Tongue (tissue), 2 donors: ENCODE results near the gene PF4V1. TPM values are rescaled to one million over a fixed set of nuclear protein-coding genes. Genes with fewer than 3 reads are reported as not detected.
A peak's percentile ranks its signal among the peaks of the same experiment; 100 is the strongest.
"Not testable (repeated sequence)": the region's sequence is repeated elsewhere in the genome, so short reads cannot be mapped to it uniquely, and the experiment has no call there.

Experiments
- DNase-seq: peaks from one replicate; pipeline ENCODE4 v3.0.0-alpha.2; 2015
- total RNA-seq: library from RNA; depleted of rRNA; stranded (reverse); fragments of >200 nt; gene quantifications from one replicate; pipeline ENCODE4 v1.2.3, GENCODE V29; 2014

The PF4V1 gene
- total RNA-seq, 1 donor from 2014 or later: not detected

DNA sequence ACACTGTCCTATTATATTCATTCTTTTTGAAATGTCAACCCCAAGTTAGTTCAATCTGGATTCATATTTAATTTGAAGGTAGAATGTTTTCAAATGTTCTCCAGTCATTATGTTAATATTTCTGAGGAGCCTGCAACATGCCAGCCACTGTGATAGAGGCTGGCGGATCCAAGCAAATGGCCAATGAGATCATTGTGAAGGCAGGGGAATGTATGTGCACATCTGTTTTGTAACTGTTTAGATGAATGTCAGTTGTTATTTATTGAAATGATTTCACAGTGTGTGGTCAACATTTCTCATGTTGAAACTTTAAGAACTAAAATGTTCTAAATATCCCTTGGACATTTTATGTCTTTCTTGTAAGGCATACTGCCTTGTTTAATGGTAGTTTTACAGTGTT, 17.7 kb downstream of the PF4V1 start:
- no peak for DNase-seq

DNA sequence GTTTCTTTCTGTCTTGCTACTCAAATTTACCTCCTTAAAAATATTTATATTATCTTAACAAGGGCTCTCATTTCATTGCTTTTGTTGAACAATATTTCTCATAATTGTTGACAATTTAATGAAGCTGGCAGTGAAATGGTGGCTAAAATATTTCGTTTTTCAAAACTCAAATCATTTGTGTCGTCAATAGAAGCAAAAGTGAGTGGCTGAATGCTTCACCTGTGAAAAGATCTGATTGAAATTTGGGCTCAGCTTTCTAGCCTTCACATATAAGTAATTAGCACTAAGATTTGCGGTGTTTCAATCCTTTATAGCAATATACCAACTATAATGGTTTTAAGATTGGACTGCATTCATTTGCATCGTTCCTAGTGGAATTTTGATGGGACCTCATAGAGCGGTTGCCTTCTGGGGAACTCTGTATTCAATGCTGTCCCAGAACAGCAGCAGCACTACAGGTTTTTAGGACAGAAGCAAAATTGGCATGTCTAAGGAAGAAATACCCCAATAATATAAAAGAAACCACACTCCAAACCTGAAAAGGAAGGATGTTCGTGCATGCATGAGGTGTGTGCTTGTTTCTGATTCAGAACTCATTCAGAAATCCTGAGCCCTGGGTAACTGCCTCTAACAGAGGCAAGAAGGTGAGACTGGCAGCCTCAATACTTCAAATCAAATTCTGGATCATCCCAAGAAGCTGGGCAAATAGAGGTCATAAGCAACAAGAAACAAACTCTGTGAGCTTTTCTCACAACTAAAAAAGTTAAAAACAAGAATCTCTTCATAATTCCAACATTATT, 18.6 kb downstream of the PF4V1 start:
- DNase-seq: no peak

DNA sequence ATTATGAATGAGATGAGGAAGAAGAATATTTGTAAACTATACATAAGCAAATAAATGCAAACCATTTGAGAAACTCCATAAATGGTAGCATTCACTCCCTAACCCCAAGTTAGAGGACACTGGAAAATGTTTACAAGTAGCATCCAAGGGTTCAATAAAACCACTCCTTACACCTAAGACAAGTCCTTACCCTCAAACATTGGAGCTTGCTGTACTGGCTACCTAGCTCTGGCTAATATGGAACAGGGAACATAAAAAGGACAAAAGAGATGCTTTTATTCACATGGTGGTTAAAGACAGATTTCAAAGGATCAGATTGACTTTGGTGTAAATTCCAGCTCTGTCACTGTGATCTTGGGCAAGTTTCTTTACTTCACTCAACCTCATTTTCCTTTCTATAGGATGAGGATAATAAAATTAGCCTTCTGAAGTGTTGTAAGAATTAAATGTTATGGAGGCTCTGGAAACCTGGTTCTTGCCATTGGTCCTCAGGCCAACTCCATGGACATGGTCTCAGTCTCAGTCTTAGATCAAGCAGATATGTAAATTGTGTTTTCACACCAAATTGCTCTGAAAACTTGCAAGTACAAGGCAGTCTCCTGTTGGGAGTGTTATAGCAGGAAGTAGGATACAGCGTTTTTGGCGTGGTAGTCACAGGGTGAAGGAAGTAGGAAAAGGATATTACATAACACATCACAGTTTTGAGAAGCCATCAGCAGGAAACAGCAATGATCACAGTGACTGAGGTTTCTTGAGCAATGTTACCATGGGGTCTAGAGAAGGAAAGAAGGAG, 19.4 kb downstream of the PF4V1 start:
- DNase-seq: no peak

DNA sequence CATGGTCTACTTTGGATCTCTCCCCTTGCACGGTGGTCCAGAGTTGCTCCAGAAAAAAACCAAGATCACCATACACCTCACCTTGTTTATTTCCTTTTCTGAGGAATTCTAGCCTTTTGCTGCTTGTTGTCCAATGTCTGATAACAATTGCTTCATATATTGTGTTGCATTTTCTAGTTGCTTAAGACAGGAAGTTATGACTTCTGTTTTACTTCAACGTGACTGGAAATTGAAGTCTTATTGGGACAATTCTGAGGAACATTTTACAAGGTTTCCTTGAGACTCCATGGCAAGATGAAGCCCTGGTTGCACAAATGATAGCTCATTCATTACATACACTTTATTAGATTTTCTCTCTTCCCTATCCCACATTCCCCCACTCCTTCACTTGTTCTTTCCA, 21.3 kb downstream of the PF4V1 start:
- DNase-seq: no peak

DNA sequence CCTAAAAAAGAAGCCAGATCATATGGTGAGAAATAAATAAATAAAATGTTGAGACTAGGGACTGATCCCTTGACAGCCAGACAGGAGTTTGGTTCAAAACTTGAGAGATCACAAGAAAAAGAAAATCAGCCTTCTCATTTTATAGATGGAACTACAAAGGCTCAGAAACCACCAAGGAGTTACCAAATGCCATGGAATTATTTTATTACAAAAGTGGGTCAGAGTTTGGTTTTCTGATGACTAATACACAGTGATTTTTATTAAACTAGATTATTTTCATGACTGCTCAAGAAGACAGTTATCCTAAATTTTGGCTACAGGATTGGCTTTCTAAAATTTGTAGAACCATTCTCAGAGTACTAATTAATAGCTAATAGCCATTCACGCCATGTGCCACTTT, 22.3 kb downstream of the PF4V1 start:
- no peak for DNase-seq

DNA sequence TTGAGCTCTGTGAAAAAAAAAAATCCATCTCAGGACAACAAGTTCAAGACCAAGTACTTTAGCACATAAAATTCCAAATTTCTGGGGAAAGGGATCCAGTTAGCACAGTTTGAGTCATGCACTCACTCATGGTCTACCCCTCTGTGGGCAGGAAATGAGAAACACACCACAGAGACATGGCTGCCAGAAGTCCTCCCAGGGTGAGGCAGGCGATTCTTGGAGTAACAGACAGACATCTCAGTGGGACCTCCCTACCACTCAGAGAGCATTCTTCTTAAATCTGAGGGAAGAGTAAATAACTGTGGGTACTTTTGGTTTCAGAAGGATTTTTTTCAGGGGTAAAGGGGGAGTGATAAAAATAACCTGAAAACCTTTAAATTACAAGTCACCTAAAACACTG, 30.2 kb downstream of the PF4V1 start:
- no peak for DNase-seq

DNA sequence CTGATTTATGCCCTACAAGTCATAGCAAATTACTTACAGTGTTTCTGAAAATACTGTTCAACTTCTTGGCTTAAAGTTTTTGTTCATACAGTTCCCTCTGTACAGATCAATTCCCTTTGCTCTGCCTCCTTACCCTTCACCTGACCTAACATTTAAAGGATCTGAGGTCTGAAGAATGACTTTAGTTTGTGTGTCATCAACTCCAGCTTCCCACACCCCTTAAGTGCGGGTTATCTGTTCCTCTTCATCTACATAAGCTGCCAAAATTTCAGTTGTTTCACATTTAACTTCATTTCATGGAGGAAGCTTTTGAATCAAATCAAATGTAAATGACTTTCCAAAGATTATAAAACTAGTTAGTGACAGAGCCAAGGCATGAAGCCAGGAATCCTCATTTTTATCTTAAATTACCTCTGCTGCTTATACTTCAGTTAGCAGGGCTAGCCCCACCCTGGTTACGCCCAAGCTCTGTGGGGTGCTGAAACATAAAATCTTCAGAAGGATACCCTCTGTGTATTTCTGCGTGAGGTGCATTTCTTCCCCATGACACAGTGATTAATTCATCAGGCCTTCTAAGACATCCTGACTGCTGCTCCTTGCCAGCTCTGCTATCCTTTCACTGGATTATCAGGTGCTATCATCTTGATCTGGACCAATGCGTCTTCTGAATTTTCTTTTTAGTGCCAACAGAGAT, 32.6 kb downstream of the PF4V1 start:
- no peak for DNase-seq

DNA sequence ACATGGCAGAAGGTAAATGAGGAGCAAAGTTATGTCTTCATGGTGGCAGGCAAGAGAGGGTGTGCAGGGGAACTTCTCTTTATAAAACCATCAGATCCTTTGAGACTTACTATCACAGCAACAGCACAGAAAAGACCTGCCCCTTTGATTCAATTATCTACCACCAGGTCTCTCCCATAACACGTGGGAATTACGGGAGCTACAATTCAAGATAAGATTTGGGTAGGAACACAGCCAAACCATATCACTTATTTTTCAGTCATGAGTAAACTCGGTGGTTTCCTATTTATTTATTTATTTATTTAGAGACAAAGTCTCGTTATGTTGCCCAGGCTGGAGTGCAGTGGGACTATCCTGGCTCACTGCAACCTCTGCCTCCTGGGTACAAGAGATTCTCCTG, 38.2 kb downstream of the PF4V1 start:
- no peak for DNase-seq

DNA sequence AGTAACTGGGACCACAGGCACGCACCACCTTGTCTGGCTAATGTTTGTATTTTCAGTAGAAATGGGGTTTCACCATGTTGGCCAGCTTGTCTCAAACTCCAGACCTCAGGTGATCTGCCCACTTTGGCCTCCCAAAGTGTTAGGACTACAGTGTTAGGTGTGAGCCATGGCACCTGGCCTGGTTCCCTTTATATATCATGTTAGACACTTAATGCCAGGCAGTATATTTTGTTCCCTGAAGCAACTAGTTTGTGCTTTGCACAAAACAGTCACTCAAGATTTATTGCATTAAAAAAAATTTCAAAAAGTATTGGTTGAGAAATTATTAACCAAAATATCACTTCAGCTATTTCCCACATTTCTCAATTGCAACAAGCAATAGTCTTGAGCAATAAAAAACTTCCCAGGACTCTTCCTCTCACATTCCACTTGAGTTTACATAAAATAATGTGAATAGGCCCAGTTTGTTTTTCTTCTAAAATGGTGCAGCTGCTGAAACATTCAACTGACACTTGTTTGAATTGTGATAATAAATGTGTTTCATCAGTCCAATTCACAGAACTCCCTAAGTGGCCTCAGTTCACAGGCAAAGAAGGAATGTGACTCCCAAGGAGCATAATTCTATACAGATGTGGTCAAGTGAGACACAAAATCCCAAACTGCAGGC, 38.8 kb downstream of the PF4V1 start:
- DNase-seq: no peak

DNA sequence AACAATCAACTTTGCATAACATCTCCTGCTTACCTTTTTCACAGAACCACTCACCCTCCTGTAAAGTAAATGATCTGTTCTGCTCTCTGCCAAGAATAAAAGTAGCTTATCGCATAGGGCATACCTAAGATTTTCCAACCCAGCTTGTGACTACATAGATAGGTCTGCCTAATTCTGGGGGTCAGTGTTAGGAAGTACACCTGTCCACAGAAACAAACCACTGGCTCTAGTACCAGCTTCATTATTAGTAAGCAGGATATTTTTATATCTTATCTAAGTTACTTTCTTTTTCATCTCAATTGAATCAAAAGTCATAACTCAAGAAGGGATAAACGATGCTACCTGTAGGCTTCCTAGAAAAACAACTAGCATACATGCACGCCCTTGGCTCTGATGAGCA, 39.9 kb downstream of the PF4V1 start:
- no peak for DNase-seq

DNA sequence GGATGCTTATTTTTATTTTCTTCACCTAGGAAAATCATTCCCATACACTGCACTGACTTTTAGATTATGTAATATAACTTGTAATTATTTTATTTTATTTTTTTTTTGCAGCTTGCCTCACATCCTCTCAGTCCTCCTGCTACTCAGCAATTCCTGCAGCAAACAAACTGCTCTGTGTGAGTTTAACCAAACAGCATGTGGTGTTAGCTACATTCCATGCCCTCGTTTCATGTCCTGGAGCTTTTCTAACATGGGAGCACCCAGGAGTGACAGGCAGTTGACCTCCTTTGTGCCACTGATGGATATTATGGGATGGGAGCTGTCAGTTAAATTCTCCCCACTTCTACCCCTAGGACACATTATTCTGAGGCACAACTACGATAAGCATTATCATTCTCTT, 40.9 kb downstream of the PF4V1 start:
- no peak for DNase-seq

DNA sequence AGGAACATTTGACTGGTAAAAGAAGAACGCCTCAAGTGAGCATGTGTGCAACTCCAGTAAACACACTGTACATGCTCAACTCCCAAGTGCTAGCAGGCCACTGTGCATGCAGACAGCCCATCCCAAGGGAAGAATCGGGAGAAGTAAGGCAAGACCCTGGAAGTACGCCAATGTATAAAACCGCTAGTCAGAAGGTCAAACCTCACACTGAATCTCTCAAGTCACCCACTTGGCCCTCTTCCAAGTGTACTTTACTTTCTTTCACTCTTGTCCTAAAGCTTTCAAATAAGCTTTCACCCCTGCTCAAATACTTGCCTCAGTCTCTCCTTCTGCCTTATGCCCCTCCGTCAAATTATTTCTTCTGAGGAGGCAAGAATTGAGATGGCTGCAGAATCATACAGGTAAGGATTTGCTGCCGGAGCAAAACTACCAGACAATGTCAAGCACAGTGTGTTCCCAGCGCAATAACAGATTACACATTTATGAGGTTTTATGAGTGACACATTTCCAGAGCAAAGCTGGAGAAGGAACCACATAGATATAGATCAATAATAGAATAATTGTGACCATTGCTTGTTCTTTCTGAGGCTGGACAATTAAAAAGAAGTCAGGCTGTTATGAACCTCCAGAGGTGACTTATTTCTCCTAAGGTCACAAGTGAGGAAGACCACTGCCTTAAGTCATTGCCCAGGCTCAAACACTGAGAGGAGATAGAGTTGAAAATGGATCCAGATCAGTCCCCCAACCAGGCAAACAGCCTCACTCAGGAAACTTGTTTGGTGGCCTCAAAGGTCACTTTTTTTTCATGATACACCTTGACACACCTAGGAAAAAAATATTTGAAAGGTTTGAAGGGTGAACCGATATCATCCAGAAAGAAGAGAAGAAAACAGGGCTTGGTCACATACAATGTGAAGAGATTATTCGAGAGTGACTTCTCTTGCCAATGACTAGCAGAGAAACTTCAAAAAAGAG, 42.4 kb downstream of the PF4V1 start:
- no peak for DNase-seq

DNA sequence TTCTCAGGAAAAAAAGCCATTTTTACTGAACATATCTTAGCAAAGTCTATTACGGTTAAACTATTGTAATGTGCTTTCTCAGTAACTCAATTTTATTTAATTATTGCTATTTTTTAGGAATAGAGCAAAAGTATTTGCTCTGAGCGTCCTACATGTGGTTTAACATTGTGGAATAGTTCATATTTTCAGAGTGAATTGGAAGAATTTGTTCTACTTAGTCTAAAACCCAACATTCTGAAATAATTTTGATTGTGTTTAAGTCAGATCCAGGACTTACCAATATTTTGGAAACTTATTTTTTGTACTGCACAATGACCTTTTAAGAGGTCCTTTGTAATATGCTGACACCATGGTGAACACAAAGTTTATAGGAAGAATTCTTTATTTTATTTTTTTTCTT, 43.3 kb downstream of the PF4V1 start:
- no peak for DNase-seq

DNA sequence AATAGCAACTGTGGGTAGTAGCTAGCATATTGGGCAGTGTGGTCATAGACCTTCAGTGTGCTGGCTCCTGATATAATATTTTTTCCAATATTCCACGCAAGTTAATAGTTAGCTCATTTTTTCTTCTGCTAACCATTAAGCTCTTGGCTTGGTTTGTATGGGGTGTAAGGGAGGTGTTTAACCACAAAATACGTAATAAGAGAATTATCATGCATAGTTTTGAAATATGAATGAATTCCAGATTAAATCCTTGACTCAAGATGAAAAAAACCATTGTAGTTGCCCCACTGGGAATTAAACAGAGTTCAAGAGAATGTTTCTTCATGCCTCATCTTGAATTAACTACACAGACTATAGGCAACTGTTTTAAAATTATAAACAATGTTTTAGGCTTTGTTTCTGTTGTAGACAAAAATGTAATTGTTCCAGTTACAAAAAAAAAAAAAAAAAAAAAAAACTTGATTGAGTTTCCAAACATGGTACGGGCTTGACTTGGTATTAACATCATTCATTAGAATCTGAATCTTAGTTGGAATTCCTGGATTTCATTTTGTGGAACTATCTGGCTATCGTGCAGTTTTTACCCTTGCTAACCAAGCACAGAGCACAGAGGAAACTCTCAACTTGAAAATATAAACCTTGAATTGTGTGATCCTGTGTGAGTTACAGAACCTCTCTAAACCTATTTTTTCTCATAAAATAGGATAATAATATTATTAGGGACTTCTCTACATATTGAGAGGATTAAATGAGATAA, 44.5 kb downstream of the PF4V1 start:
- peak; percentile 24 for DNase-seq

DNA sequence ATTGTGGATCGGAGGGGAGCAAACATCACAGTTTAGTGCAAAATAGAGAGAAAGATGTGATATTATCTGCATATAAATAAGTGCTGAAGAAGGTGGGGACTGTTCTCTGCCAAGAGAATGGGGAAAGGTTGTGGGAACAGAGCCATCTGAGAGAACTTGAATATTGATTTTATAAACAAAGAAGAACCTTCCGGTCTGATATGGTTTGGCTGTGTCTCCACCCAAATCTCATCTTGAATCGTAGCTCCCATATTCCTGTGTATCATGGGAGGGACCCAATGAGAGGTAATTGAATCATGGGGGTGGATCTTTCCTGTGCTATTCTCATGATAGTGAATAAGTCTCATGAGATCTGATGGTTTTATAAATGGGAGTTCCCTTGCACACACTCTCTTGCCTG, 46.2 kb downstream of the PF4V1 start:
- DNase-seq: not testable (repeated sequence)

DNA sequence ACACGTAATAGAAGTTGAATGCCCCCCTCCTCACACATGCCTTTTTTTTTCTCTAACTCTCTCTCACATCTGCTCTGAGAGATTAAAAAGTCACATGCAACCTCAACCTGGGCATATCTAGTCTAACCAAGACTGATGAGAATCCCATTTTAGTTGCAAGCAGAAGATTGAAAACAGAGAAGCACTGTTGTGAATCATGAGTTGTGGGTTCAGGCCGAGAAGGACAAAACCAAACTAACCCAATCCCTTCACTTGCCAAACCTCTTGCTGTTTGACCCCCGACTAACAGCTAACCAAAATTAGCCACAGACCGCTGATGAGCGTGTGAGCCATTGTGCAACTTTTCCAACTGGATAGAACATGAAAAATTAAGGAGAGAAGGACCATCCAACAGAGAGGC, 47.9 kb downstream of the PF4V1 start:
- no peak for DNase-seq

DNA sequence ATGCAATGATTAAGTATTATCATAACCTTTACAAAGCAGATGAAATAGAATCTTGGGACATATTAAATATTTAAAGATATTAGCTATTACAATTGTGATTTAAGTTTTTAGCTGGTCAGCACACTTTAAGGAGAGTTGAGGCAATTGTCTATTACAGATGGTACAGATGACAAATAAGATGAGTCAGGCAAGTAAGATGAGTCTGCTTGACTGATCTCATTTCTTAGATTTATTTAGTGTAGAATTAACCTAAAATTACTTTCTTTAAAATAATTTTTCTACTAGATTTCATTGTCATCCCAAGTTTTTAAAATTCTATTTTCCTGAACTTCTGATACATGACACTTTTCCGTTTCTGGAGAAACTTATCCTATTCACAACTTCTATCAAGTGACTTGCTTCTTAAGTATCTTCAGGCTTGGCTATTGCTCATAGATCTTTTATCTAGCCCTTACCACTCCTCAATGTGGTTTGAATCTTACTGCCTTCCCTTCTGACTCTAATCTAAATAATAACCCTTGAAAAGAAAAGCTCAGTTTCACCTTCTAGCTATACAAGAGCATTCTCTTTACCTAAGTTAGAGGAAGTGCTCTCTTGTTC, 49.0 kb downstream of the PF4V1 start:
- no peak for DNase-seq

DNA sequence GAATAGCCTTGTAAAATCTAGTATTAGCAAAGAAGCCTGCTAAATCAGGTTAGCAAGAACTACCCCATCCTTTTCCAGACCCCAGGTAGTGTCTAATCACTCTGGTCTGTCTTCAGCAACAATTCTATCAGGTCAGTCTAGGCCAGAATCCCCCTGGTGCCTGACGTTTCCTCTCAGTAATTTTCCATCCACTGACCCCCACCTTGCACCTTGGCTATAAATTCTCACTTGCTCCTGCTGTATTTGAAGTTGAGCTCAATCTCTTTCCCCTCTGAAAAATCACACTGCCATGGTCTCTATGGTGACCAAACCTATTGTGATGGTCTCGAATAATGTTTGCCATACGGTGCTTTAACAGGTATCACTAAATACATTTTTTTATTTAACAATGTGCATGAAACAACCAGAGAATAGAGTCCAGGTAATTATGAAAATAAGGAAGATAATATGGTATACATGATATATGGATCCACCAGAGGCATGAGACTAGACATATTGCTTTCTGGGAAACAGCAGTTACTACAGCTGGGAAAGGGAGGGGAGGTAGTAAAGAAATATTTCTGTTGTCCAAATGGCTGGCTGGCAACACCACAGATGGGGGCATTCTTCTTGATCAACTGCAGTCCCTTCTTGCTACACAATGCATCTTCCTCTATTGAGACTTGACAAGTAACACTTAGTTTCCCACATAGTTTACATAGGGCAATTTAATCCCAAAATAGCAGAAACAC, 49.9 kb downstream of the PF4V1 start:
- DNase-seq: no peak
